Measurements from ENCODE around the gene VPS36.

- TF ChIP-seq SMC3 (IDR thresholded peaks at IDR 0.05) (no peak), CTCF (IDR thresholded peaks at IDR 0.05) (no peak), REST (IDR thresholded peaks at IDR 0.05) (no peak), POLR2A (IDR thresholded peaks at IDR 0.05; ENCODE audit: low read length) (no peak), MAX (IDR thresholded peaks at IDR 0.05) (no peak)
Measured at GRCh38 chr13:52395704-52396103, 54.7 kb downstream of the VPS36 start.

All from A549 (cell line).